Pons (tissue), 1 donor: ENCODE data around the gene KAZN.

Experiments
- DNase-seq: peaks from one replicate; pipeline ENCODE4 v3.0.0-alpha.2; 2016; ENCODE audit warnings: low spot score

Gene KAZN

DNA sequence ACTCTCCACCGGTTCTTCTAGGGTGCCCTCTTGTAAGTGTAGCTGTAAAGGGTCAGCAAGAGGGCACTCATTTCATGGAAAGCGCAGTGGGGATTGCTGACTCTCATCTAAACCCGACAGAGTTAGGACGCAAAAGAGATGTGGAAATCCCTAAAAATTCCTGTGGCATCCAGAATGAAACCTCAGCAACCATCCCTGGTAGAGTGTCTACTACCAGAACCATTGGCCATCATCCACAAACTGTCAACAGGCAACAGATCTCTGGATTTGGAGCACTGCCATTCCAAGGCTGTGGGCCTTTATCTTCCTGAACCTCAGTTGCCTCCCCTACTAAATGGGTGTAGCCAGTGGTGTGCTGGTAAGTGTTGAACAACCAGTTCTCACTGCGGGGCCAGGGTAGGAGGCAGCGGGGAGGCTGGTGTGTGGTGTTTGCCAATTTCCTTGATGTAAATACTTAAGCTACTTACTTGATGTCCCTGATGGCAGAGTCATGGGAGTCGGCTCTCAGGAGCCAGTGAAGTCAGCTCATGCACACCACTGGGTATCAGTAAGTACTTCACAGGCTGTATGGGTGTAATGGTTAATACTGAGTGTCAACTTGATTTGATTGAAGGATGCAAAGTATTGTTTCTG lies 195.8 kb downstream of the KAZN start:
- DNase-seq = no peak

DNA sequence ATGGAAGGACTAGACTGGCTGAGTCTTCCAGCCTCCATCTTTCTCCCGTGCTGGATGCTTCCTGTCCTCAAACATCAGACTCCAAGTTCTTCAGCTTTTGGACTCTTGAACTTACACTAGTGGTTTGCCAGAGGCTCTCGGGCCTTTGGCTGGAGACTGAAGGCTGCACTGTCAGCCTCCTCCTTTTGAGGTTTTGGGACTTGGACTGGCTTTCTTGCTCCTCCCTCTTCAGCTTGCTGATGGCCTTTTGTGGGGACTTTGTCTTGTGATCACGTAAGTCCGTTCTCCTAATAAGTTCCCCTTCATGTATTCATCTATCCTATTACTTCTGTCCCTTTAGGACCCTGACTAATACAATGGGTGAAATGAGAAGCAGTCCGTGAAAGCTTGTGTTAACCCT lies 196.4 kb downstream of the KAZN start:
- no peak for DNase-seq

DNA sequence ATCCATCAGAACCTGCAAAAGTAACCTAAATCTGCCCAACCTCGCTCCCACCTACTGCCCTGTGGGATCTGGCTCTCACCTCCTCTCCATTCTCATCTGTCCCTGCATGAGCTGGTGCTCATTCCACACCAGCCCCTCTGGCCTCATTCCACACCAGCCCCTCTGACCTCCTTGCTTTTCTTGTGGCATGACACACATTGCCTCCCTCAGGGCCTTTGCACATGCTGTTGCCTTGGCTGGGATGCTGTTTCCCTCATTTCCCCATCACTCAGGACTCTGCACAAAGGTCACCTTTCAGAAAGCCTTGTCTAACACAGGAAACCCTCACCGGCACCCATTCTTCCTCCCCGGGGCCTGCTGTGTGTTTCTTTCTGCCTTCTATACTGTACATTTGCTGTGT lies 197.1 kb downstream of the KAZN start:
- DNase-seq = no peak

DNA sequence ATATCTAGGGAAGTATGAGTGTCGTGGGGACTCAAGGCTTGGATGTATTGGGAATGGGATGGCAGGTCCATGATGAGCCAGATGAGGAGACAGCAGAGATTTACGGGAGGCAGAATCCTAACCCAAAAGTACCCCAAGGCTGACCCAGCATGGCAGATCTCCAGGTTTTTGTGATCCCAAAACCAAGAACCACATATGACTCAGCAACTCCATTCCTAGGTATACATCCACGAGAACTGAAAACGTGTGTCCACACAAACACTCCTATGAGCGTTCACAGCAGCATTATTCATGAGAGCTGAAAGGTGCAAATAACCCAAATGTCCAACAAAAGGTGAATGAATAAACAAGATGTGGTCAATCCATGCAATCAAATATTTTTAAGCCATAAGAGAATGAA lies 201.5 kb downstream of the KAZN start:
- no peak for DNase-seq

DNA sequence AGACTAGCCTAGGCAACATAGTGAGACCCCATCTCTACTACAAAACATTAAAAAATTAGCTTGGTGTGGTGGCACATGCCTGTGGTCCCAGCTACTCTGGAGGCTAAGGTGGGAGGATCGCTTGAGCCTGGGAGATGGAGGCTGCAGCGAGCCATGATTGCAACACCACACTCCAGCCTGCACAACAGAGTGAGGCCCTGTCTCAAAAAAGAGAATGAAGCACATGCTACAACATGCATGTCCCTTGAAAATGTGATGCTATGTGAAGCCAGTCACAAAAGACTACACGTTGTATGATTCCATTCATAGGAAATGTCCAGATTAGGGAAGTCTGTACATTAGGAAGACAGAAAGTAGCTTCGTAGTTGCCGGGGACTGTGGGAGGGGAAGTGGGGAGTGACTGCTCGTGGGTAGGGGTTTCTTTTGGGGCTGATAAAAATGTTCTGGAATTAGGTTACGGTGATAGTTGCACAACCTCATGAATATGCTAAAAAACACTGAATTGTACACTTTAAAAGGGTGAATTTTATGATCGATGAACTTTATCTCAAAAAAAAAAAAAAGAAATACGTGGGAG lies 202.1 kb downstream of the KAZN start:
- no peak for DNase-seq

DNA sequence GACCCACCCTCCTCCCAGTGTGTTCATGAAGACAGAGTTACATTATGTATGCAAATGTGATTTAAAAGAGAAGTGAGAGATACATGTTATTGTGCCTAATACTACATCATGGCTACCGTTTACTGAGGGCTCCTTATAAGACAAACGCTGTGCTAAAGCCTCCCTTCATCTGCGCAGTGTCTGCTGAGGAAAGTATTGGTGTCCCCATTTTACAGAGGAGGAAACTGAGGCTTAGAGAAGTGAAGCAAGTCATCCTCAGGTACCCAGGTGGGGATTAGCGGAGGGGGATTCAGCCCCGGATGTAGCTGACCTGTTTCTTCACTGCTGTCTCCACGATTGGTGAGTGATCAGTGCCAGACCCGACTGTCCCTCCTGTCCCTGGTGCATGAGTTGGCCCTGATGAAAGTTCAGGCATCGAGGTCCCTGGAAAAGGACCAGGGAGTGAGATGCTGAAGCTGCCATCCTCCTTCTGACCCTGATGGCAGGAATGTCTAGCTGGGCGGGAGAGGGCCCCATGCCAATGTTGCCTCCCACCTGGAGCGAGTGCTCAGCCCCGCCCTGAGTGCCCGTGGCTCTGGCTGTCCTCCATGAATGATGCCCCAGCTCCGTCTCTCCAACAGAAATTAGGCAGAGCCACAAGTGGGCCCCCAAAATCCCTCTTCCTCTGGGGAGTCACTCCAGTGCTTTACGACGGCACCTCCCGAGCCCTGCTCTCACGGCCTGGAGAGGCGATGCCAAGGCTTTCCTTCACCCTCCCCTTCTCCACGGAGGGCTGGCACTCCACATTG lies 204.7 kb downstream of the KAZN start:
- DNase-seq = no peak

DNA sequence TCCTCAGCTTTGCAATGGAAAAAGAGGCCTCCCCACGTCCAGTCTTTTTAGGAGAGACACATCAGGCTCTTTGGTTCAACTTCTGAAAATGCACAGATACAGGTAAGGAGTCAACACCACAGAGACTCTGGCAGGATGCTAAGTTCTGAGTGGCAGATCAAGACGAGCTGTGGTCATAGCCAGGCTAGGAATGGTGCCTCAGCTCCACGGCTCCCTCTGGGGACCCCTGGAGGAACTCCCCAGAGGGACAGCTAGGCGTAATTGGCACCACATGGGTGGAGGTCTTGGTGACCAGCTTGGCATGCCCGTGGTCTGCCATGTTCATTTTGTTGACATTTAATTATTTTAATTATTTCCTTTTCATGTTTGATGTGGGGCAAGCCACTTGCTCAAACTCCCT lies 206.1 kb downstream of the KAZN start:
- DNase-seq = no peak

DNA sequence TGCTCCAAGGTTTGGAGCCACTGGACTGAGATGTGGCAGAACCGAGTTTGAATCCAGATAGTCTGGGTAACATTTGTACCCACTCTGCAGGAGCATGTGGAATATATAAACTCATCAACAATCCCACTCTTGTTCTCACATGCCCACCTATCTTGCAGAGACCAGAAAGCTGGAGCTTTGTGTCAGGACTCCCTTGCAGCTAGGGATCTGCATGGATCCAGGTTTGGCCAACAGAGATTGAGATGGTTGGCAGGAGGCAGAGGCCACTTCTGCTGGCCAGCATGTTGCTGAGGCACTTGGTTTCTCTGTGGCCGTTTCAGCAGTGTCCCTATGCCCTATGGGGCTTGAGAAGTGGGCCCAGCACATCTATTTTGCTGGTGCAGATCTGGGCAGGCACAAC lies 208.3 kb downstream of the KAZN start:
- DNase-seq = no peak

DNA sequence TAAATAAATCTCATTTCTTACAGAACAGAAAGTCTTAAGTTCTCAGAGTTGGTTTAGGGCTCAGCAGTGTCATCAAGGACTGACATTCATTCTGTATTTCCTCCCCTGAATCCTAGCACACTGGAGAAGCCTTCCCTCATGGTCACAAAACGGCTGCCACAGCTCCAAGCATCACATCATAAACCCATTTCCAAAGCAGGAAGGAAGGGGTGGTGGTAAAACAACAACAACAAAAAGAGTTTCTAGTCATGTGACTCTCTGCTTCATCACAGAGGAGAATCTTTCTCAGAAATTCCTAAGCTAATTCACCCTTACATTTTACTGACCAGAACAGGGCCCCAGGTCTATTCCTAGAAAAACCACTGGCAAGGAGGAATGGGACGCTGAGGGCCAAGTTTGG lies 210.3 kb downstream of the KAZN start:
- DNase-seq = no peak

DNA sequence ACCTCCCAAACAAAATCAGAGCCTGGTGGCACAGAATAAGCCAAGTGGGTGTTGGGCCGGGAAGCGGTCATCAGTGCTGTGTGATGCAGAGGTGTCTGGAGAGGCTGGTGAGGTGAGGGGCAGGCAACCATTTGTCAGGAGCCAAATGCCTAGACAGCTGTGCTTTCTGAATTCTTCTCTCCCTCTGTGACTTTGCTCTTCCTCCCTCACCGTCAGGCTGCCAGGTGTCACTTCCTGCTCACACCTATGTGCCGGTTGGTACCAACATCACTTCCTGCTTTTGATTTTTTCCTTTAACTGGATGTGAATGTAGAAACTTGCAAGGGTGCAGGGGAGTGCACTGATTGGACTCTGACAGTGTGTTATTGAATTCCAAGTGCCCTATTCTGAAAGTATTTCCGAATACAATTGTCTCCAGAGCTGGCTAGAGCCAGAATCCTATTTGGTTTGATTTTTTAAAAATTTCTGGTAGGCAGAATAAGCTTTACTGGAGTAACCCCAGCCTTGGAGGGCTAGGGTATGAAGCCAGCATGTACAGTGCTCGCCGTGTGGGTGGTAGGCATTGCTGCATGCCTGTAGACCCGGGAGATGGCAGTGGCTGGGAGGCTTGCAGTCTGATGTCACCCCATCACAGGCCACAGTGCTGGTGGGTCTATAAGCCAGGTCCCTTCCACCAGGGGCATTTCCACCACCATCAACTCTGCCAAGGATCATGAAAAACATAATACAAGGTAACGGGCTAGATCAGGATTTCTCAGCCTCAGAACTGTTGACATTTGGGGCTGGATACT lies 210.9 kb downstream of the KAZN start:
- no peak for DNase-seq

DNA sequence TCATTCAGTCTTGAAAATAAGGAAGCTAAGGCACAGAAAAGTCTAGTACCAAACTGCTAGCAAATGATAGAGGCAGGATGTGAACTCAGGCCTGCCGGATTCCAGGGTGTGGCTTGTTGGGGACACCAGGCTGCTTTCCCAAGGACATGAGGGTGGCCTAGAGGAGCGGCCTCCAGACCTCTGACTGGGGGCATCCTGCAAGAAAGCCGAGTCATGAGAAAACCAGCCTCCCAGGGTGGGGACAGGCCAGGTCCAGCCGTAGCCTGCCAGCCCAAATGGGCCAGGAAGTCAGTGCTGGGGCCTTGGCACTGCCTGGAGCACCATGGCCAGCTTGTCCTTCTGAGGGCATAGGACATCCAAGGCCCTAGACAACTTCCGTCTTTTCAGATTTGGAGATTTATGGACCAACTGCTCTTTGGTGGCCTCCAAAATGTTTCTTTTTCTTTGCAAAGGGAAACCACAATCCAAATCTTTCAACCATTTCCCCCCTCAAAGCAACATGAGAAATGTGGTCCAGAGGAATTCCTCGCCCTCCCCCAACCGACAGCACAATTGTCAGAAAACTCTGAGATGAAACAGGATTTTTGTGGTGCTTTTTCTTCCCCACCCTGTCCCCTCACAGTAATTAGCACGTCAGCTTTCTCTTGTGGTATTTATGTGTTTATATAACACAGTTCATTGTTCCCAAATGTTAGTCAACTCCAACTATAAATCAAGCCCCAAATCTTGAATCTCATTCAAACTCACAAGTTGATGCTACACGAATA lies 212.3 kb downstream of the KAZN start:
- DNase-seq = no peak

DNA sequence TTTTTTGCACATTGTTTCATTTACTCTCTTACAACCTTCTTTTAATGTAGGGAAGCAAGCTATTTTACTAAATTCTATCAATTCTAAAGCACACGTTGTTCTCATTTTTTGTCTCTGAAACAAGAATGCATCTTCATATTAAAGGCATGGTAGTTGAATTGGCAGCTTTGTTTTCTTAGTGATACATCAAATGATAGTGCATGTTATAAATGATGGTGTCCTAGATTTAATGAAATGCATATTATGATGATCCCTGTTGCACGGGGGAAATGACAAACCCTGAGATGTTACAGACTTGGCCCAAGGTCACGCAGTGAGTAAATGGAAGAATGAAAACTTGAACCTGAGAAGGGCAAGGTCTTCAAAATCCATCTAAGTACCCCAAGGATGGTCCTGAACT lies 213.1 kb downstream of the KAZN start:
- DNase-seq = no peak

DNA sequence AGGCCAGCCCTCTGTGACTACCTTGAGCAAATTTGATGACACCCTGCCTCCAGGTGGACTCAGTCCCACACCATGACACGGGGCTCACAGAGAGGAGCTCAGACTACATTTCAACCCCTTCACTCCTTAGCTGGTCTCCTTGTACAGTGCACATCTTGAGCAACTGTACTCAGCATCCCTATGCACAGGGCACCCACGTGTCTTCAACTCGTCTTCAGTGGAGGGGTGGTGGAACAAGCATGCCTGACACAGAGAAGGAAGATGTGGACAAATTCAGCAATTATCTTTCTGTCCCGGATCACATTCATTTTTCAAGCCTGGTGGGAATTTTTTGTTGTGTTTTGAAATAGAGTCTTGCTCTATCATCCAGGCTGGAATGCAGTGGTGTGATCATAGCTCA lies 213.7 kb downstream of the KAZN start:
- no peak for DNase-seq

DNA sequence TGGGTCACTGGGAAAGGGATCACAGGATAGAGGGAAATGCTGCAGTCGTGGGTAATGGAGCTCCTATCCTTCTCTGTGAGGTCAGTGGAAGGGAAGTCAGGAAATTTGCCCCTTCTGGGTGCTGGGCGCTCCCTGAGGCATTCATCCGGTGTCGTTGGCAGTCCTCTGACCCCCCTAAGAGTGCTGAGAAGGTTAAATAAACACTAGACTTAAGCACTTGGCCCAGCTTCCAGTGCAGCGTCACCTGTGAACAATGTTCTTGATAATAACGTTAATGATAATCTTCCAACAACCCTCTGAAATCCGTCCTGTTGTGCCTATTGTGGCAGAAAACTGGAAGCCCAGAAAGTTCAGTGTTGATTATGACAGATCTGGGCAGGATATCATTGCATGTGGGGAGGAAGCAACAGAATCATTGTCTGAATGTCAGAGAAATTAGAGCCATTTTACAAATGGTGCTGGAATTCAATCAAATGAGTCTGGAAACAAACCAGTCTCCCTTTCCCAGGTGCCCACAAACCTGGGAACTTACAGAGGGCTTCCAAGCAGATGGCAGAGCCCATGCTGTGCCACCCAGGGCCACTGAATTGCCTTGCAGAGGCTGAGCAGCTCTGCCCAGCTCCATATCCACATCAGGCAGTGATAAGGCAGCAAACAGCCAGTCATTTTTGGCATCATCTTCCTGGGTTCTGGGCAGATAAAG lies 216.8 kb downstream of the KAZN start:
- DNase-seq = no peak

DNA sequence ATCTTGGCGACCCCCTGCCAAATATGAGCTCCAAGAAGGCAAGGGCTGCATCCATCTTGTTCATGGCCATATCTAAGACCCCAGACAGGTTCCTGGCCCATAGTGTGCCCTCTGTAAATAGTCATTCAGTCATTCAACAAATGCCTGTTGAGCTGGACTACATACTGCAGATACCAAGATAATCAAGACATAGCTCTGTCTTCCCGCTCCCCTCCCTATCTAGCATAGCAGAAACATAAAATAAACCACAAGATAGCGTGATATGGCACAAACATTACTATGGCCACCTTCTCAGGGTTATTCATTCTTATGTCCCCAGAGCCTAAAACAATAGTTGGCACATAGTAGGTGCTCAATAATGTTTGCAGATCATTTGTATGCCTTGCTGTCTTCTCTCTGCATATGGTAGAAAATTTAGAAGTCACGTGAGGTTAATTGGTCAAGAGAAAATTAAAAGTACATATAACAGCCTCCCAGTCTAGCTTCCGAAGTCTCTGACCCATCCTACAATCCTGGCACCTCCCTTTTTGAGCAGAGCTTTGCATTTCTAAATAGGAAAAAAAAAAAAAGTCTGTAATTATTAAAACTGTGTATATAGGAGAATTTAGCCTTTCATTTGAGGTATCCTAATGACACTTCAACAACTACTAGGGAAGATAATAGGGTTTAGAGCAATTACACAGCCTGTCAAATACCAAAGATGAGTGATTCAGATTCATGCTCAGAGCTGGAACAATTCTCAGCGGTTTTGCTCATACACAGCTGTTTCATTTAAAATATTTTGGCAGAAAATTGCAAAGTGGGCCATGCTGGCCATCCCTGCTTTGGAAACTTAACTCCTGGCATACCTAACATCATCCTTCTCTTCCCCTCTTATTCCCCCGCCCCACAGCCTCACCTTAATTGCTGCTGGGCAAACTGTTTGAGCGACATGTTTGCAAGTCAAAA lies 219.0 kb downstream of the KAZN start:
- DNase-seq = no peak

DNA sequence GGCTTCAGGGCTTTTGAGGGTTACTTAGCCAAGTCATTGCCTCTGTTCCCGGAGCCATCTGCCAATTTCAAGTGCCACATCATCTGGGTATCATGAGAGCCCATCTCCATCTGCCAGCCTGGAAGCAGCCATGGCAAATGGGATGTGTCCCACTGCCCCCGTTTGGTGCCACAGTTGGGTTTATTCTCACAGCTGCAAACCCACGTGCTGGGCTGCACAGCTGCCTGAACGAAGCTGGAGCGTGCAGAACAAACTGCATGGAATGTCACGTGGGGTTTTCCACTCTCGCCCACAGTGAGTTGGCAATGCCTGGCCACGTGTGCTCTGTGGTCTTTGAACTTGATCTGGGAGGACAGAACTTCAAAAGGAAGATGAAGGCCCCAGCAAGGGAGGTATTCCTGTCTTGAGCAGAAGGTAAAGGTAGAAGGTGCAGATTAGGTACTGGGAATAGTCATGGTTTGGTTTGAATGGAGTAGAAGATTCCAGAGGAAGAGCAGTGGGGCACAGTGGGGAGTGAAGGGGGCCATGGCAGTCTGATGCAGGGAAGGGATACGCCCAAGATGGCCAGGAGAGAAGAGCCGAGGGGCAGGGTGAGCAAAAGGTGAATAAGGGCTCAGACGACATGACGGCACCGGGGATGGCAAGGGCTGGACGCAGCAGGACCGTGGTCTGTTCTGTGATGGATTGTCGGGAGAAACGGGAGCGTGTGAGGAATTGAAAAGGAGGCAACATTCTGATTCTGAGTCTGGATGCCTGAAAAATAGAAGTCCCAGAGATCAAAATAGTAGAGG lies 222.0 kb downstream of the KAZN start:
- no peak for DNase-seq

DNA sequence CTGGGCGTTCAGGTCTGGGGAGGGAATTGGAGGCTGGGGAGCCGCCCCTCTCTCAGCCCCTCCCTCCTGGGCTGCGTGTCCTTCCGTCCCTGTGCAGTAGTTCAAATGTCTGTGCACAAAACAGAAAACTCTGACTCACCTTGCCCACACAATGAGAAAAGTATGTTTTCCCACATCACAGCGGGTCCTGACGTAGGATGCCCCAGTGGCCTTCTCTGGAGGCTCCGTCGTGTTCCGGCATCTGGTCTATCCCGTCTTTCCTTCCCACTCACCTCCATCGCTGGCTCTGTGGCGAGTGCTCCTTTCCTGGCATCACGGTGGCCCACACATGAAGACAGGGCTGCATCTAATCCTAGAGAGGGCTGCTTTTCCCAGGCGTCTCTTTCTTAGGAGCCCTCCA lies 224.0 kb downstream of the KAZN start:
- no peak for DNase-seq

DNA sequence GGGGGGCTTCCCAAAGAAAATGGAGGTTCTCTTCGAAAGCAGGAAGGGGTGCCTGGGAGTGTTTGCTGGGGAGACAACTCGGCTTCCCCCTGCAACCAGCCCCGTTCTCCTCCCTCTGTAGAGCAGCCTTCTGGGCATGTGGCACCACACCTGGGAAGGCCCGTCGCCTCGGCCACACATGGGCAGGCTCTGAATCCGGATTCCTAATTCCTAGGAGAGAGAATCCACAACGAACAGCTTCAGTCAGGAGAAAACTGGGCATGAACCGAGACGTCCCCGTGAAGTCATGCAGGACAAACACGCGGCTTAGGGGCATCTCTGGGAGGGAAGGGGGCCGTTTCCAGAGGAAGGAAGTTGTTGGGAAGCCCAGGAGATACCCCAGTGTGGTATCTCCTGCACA lies 224.5 kb downstream of the KAZN start:
- DNase-seq = no peak

DNA sequence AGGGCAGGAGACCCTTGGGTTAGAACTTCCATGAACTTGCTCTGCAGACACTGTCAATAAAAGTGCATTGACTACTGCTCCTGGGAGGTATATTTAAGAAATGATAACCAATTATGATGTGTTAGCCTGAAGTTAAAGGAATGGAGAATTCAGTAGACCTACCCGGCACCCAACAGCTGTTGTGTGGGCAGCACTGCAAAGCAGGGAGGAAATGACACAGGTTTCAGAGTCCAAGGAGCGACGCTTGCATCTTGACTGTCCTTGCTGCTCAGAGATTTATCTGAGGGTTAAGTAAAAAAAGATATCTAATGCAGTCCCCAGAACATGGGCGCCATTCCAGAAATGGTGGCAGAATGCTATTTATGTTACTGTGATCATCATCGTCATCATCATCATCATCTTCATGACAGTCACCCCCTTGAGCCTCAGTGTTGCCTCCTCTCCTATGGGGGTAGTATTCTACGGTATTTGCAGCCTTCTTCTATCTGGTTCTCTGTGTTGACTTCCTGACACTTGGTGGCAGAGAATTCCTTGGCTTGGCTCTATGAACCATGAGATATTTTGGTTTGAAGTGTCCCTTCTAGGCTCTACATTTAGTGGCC lies 225.9 kb downstream of the KAZN start:
- no peak for DNase-seq
